GM12864 (cell line): ENCODE data around the gene CGNL1.

Experiments used
- DNase-seq: peaks from one replicate; pipeline ENCODE4 v3.0.0-alpha.2; 2011; ENCODE audit warnings: low read depth
- H3K4me3 ChIP-seq: 2 replicates; pipeline ENCODE4 v1.5.1; 2011; ENCODE audit warnings: mild to moderate bottlenecking, low read depth, low read length, control low read depth
- TF ChIP-seq, protein P1 (sequence below): IDR thresholded peaks from 2 replicates; pipeline ENCODE4 v1.5.1; 2011; ENCODE audit warnings: low read depth, mild to moderate bottlenecking, moderate library complexity, low read length, control low read depth, inconsistent platforms; ENCODE audit errors: missing control alignments

The CGNL1 gene

DNA sequence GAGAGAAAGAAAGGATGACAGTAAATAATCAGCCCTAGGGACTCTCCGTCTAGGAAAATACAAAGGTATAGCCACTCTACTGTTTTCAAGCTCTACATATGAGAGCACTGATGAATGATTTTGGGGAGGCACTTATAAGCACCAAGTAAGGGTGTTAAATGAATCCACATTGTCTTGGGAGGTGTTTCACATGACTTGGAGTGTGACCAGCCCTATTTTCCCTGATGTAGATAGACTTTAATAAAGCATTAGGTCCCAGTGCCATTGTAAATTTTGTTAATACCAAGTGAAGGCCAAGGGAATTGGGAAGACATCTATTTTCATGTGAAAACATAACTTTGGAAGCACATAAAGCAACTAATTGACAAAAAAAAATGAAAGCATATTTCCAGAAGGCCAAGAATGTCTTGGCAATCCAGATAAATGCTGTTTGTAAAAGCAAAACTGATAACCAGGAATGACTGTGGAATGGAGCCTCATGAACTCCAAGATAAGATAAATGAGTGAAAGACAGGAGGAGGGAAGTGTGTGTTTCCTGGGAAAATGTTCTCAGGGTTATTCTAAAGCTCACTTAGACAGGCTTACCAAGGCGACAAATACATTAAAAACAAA, 119.4 kb downstream of the CGNL1 start:
- H3K4me3 ChIP-seq: no peak overlapping the region
- no peak for DNase-seq
- TF ChIP-seq, protein P1, sequence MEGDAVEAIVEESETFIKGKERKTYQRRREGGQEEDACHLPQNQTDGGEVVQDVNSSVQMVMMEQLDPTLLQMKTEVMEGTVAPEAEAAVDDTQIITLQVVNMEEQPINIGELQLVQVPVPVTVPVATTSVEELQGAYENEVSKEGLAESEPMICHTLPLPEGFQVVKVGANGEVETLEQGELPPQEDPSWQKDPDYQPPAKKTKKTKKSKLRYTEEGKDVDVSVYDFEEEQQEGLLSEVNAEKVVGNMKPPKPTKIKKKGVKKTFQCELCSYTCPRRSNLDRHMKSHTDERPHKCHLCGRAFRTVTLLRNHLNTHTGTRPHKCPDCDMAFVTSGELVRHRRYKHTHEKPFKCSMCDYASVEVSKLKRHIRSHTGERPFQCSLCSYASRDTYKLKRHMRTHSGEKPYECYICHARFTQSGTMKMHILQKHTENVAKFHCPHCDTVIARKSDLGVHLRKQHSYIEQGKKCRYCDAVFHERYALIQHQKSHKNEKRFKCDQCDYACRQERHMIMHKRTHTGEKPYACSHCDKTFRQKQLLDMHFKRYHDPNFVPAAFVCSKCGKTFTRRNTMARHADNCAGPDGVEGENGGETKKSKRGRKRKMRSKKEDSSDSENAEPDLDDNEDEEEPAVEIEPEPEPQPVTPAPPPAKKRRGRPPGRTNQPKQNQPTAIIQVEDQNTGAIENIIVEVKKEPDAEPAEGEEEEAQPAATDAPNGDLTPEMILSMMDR: no peak

DNA sequence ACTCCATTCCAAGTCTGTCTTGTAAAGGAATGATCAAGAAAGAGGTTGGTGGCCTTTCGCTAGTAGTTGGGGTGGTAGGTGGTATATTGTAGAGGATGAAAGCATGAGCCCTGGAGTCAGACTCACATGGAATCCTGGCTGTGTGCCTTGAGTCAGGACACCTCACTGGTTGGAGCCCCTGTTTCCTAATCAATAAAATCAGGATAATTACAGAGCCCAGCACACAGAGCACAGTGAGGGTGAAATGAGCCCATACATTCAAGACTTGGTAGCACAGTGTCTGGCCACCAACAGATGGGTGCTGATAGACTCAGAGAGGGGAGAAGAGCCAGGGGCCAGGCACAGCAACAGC, 120.3 kb downstream of the CGNL1 start:
- DNase-seq: no peak
- H3K4me3 ChIP-seq: no peak overlapping the region
- TF ChIP-seq, protein P1: no peak

DNA sequence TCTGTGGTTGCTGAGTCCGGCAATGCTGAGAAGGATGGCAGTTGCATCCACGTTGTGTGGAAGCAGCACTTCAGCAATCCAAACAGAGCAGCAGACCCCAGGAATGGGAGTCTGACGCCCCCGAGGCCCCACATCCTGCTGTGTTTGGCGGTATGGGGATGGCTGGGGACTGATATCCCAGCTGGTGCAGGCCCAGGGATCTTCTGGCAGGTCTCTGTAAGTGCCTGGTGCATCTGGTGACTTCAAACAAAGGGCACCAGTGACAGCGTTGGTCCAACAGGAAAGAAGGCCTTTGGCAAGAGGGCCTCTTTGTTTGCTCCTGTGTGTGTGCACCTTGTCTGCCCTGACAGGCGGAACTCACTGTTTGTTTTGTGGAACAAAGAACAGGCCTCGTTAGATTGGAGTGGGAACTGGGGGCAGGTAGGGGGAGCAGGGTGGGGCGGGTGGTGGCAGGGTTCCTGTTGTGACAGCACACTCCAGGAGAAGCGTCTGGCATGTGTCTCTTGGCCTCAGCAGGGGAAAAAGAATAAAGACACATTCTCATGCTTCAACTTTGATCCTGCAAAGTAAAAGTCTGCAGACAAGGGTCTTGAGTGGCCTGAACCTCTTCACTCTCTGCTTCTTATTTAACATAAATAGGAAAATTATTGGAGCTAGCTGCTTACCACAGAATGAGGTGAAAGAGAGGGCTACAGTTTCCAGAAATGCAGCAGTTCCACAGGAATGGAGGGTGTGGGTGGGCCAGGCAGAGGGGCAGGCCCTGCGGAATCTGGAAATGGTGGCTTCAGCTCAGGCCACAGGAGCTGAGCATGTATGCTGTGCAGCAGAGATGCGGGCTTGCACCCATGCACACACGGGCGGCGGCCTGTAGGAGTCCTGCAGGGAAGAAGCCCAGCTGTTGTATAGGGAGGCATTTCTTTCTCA, 120.9 kb downstream of the CGNL1 start:
- no peak overlapping the region for H3K4me3 ChIP-seq
- no peak for DNase-seq
- TF ChIP-seq, protein P1: no peak

DNA sequence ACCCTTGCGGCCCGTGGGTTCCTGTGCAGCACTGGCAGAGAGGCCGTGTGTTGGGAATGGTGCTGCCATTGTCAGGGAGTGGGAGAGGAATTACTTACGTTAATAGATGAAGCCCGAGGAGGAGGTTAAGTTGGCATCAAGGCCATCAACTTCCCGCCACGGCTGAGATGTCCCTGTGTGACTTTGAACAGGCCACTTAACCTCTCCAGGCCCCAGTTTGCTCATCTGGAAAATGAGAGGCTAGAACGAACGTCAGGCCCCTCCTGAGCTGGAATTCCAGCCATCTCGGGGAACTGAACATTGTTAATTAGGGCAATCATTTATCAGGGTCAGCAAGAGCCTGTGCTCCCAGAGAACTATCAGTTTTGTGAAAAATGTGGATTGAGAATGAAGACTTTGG, 124.0 kb downstream of the CGNL1 start:
- no peak for DNase-seq
- TF ChIP-seq, protein P1: no peak
- no peak overlapping the region for H3K4me3 ChIP-seq

DNA sequence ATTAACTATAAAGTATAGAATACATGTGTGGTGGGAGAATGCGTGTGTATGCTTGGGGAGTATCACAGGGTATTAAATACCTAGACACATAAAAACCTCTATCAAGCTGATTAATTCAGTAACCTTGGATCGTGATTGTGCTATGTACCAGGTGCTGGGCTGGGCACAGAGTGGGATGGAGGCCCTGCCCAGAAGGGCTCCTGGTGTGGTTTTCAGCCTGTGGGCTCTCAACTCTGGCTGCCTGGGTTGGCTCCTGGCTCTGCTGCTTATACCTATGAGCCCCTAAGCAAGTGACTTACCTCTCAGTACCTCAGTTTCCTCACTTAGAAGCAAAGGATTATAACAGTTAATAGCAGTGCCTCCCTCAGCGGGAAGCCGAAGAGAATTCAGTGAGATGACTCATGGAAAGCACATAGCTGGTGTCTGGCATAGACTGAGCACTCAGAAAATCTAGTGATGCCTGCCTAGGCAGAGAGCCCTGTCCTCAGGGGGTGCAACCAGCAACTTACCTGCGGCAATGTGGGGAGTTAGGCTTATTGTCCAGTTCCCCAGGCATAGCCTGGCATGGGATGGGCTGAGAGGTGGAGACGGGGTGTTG, 124.8 kb downstream of the CGNL1 start:
- TF ChIP-seq, protein P1: no peak
- H3K4me3 ChIP-seq: no peak overlapping the region
- DNase-seq: no peak

DNA sequence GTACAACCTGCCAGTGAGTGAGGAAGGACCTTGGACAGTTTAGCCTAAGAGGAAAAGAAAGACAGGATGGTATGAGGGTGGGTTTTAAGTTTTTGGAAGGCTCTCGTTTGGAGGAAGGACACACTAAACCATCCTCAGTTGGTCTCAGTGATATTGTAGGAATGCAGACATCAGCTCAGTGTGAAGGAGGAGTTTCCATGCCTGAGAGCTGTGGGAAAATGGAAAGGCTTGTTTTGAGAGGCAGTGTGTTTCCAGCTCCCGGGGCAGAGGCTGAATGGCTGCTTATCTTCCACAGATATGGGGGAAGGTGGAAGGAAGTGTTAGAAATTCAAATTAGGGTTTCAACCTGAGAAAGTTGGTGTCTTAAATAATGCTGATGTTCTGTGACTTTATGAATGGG, 125.8 kb downstream of the CGNL1 start:
- no peak for DNase-seq
- H3K4me3 ChIP-seq: no peak overlapping the region
- TF ChIP-seq, protein P1: no peak
